HepG2 (cell line): ENCODE measurements around the gene CIAO2B. TPM values are rescaled to one million over a fixed set of nuclear protein-coding genes. Genes with fewer than 3 reads are reported as not detected.
A peak's percentile ranks its signal among the peaks of the same experiment; 100 is the strongest.

Source experiments
- BCL6 ChIP-seq: IDR thresholded peaks from 2 replicates; pipeline ENCODE4 v1.6.1; 2016; ENCODE audit warnings: missing genetic modification reagents, missing compliant biosample characterization
- E2F2 ChIP-seq: sonication (generic); formaldehyde crosslinking; IDR thresholded peaks from 2 replicates; pipeline ENCODE4 v1.4.0; 2020; ENCODE audit warnings: missing genetic modification reagents, borderline replicate concordance
- ELF3 ChIP-seq: IDR thresholded peaks from 2 replicates; pipeline ENCODE4 v1.6.1; 2016; ENCODE audit warnings: missing genetic modification reagents, missing compliant biosample characterization
- HNRNPUL1 ChIP-seq: fragments of 200-400 bp; formaldehyde crosslinking; IDR thresholded peaks from 2 replicates; pipeline ENCODE4 v1.6.1; 2017; ENCODE audit warnings: low read depth, mild to moderate bottlenecking, low read length, moderate library complexity
- HOXA5 ChIP-seq: sonication (generic); formaldehyde crosslinking; IDR thresholded peaks from 2 replicates; pipeline ENCODE4 v1.4.0; 2020; ENCODE audit warnings: missing genetic modification reagents
- IRX3 ChIP-seq: sonication (generic); formaldehyde crosslinking; IDR thresholded peaks from 2 replicates; pipeline ENCODE4 v1.8.1; 2023; ENCODE audit warnings: mild to moderate bottlenecking, low read depth, missing genetic modification reagents, borderline replicate concordance
- MZF1 ChIP-seq: sonication (generic); formaldehyde crosslinking; IDR thresholded peaks from 2 replicates; pipeline ENCODE4 v1.8.1; 2023; ENCODE audit warnings: mild to moderate bottlenecking, missing genetic modification reagents, borderline replicate concordance
- PHF8 ChIP-seq: sonication (generic); formaldehyde crosslinking; IDR thresholded peaks from 2 replicates; pipeline ENCODE4 v1.5.0; 2020; ENCODE audit warnings: missing genetic modification reagents
- RXRA ChIP-seq: sonication (generic); formaldehyde crosslinking; IDR thresholded peaks from 2 replicates; pipeline ENCODE4 v1.5.1; 2020; ENCODE audit warnings: missing genetic modification reagents
- STAT5B ChIP-seq: sonication (generic); formaldehyde crosslinking; IDR thresholded peaks from 2 replicates; pipeline ENCODE4 v1.4.0; 2020; ENCODE audit warnings: missing genetic modification reagents
- ZBTB2 ChIP-seq: sonication (generic); formaldehyde crosslinking; IDR thresholded peaks from 2 replicates; pipeline ENCODE4 v1.8.0; 2022; ENCODE audit warnings: low read depth, missing genetic modification reagents
- ZFP37 ChIP-seq: sonication (generic); formaldehyde crosslinking; IDR thresholded peaks from 2 replicates; pipeline ENCODE4 v1.4.0; 2020; ENCODE audit warnings: missing genetic modification reagents, borderline replicate concordance
- ZNF264 ChIP-seq: sonication (generic); formaldehyde crosslinking; IDR thresholded peaks from 2 replicates; pipeline ENCODE4 v1.4.0; 2020; ENCODE audit warnings: missing genetic modification reagents
- ZNF276 ChIP-seq: sonication (generic); formaldehyde crosslinking; IDR thresholded peaks from 2 replicates; pipeline ENCODE4 v1.4.0; 2020; ENCODE audit warnings: mild to moderate bottlenecking, low read depth, missing genetic modification reagents
- ZNF567 ChIP-seq: sonication (generic); formaldehyde crosslinking; IDR thresholded peaks from 2 replicates; pipeline ENCODE4 v1.8.1; 2023; ENCODE audit warnings: mild to moderate bottlenecking, missing genetic modification reagents, borderline replicate concordance
- ZNF83 ChIP-seq: sonication (generic); formaldehyde crosslinking; IDR thresholded peaks from 2 replicates; pipeline ENCODE4 v1.4.0; 2020; ENCODE audit warnings: missing genetic modification reagents, mild to moderate bottlenecking, borderline replicate concordance
- polyA plus RNA-seq, 8 experiments: library from polyadenylated mRNA; depleted of rRNA in 3 of 8; stranded (reverse) in 7 of 8; unstranded in 1 of 8; fragments of >200 nt; fragmentation: Illumina TruSeq in 4 of 8; extraction: Trizol in 4 of 8; gene quantifications; 2 replicates each; pipeline versions ENCODE4 v1.2.1 to v1.2.3, GENCODE V29; 2011 to 2016; ENCODE audit warnings: low read depth in 4 of 8, missing spikeins in 1 of 8, mixed read lengths in 1 of 8; ENCODE audit not compliant: insufficient read depth in 1 of 8
- total RNA-seq, 5 experiments: library from RNA; depleted of rRNA; stranded (reverse); fragments of >200 nt; fragmentation: Illumina TruSeq; extraction: Trizol; gene quantifications; 2 replicates each; pipeline ENCODE4 v1.2.3, GENCODE V29; 2016; ENCODE audit warnings: low read depth in 1 of 5
- TF ChIP-seq, protein P1 (sequence below): sonication (generic); formaldehyde crosslinking; IDR thresholded peaks from 2 replicates; pipeline ENCODE4 v1.9.0; 2021; ENCODE audit warnings: missing genetic modification reagents, mild to moderate bottlenecking, borderline replicate concordance
- TF ChIP-seq, protein P2 (sequence below): sonication (generic); formaldehyde crosslinking; IDR thresholded peaks from 2 replicates; pipeline ENCODE4 v1.4.0; 2020; ENCODE audit warnings: missing genetic modification reagents
- TF ChIP-seq, protein P3 (sequence below): IDR thresholded peaks from 2 replicates; pipeline ENCODE4 v1.6.1; 2012; ENCODE audit warnings: low read depth, low read length, improper control_type of control experiment

Gene CIAO2B
- total and polyA plus RNA-seq, 2 of the 13 experiments (the other 11 are each of a cell fraction or from before 2014, with no cell fraction given) = 157 to 293 TPM

- no peak; the same call in 1 of the 2 replicates for TF ChIP-seq ZBTB2 (CRISPR knock-in tag)
- TF ChIP-seq STAT5B (CRISPR knock-in tag) = no peak
- peak; percentile 38; the same call in 1 of the 2 replicates for TF ChIP-seq HOXA5
- no peak for TF ChIP-seq HNRNPUL1
- peak; percentile 16; the same call in 1 of the 2 replicates for TF ChIP-seq PHF8 (CRISPR knock-in tag)
- TF ChIP-seq, protein P1, sequence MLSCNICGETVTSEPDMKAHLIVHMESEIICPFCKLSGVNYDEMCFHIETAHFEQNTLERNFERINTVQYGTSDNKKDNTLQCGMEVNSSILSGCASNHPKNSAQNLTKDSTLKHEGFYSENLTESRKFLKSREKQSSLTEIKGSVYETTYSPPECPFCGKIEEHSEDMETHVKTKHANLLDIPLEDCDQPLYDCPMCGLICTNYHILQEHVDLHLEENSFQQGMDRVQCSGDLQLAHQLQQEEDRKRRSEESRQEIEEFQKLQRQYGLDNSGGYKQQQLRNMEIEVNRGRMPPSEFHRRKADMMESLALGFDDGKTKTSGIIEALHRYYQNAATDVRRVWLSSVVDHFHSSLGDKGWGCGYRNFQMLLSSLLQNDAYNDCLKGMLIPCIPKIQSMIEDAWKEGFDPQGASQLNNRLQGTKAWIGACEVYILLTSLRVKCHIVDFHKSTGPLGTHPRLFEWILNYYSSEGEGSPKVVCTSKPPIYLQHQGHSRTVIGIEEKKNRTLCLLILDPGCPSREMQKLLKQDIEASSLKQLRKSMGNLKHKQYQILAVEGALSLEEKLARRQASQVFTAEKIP (CRISPR knock-in tag) = no peak
- TF ChIP-seq RXRA = peak; percentile 94
- peak; percentile 41; the same call in 1 of the 2 replicates for TF ChIP-seq IRX3
- no peak for TF ChIP-seq E2F2 (CRISPR knock-in tag)
- TF ChIP-seq, protein P2, sequence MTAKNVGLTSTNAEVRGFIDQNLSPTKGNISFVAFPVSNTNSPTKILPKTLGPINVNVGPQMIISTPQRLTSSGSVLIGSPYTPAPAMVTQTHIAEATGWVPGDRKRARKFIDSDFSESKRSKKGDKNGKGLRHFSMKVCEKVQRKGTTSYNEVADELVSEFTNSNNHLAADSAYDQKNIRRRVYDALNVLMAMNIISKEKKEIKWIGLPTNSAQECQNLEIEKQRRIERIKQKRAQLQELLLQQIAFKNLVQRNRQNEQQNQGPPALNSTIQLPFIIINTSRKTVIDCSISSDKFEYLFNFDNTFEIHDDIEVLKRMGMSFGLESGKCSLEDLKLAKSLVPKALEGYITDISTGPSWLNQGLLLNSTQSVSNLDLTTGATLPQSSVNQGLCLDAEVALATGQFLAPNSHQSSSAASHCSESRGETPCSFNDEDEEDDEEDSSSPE (CRISPR knock-in tag) = no peak
- no peak for TF ChIP-seq ZFP37 (CRISPR knock-in tag)
- TF ChIP-seq ZNF83 (CRISPR knock-in tag) = no peak; the same call in 1 of the 2 replicates
- peak; percentile 58; the same call in 1 of the 2 replicates for TF ChIP-seq ELF3 (CRISPR knock-in tag)
- TF ChIP-seq ZNF567 (CRISPR knock-in tag) = no peak; the same call in 1 of the 2 replicates
- TF ChIP-seq MZF1 (CRISPR knock-in tag) = no peak
- no peak for TF ChIP-seq ZNF276
- TF ChIP-seq BCL6 = peak; percentile 79
- peak; percentile 88 for TF ChIP-seq ZNF264 (CRISPR knock-in tag)
- TF ChIP-seq, protein P3, sequence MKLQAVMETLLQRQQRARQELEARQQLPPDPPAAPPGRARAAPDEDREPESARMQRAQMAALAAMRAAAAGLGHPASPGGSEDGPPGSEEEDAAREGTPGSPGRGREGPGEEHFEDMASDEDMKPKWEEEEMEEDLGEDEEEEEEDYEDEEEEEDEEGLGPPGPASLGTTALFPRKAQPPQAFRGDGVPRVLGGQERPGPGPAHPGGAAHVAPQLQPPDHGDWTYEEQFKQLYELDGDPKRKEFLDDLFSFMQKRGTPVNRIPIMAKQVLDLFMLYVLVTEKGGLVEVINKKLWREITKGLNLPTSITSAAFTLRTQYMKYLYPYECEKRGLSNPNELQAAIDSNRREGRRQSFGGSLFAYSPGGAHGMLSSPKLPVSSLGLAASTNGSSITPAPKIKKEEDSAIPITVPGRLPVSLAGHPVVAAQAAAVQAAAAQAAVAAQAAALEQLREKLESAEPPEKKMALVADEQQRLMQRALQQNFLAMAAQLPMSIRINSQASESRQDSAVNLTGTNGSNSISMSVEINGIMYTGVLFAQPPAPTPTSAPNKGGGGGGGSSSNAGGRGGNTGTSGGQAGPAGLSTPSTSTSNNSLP = no peak
Measured at GRCh38 chr16:66905633-66906539, 28.3 kb downstream of the CIAO2B start (continued).
